OCI-LY7 (cell line): ENCODE results near the gene SKIL. TPM values are rescaled to one million over a fixed set of nuclear protein-coding genes. Genes with fewer than 3 reads are reported as not detected.

Source experiments
- BruUV-seq: library from RNA; stranded (reverse); fragments of 400-500 nt; replicated peaks from 2 replicates; lab custom pipeline; 2021; lab: Mats Ljungman, UMichigan
- CTCF ChIA-PET: fragments of 300-600 bp; sonication (Branson Sonifier 250); formaldehyde crosslinking; loops from one replicate; lab custom pipeline; 2022; ENCODE audit warnings: antibody characterized with exemption; ENCODE audit not compliant: unreplicated experiment; lab: Charles Lee
- POLR2A ChIA-PET: fragments of 300-600 bp; sonication (Branson Sonifier 250); formaldehyde crosslinking; loops from one replicate; lab custom pipeline; 2022; ENCODE audit warnings: antibody characterized with exemption; lab: Charles Lee
- DNase-seq: peaks from one replicate; pipeline ENCODE4 v3.0.0-alpha.2; 2015; ENCODE audit warnings: low spot score
- H2AFZ ChIP-seq: fragments of 200-600 bp; sonication (generic), shearing (Covaris generic); 2 replicates; pipeline ENCODE4 v1.6.1; 2014; ENCODE audit warnings: mild to moderate bottlenecking, antibody characterized with exemption, low read length, moderate library complexity
- H3K27ac ChIP-seq: fragments of 200-600 bp; sonication (generic); 2 replicates; pipeline ENCODE4 v1.5.1; 2014; ENCODE audit warnings: mixed run types, low read depth, mild to moderate bottlenecking, moderate library complexity, low read length, inconsistent platforms; ENCODE audit not compliant: poor library complexity, severe bottlenecking
- H3K36me3 ChIP-seq: fragments of 200-600 bp; sonication (generic); 2 replicates; pipeline ENCODE4 v1.6.1; 2014; ENCODE audit warnings: mild to moderate bottlenecking, antibody characterized with exemption, low read length, moderate library complexity, mixed read lengths; ENCODE audit not compliant: insufficient read depth
- H3K4me1 ChIP-seq: fragments of 200-600 bp; sonication (generic); 2 replicates; pipeline ENCODE4 v1.5.1; 2014; ENCODE audit warnings: mild to moderate bottlenecking, low read length; ENCODE audit not compliant: insufficient read depth, poor library complexity, severe bottlenecking
- H3K4me2 ChIP-seq: fragments of 200-600 bp; sonication (generic); 2 replicates; pipeline ENCODE4 v1.6.1; 2014; ENCODE audit warnings: mild to moderate bottlenecking, low read length
- H3K4me3 ChIP-seq: fragments of 200-600 bp; sonication (generic); 2 replicates; pipeline ENCODE4 v1.5.1; 2014; ENCODE audit warnings: mild to moderate bottlenecking, low read depth, low read length; ENCODE audit not compliant: poor library complexity, severe bottlenecking
- H3K79me2 ChIP-seq: fragments of 200-600 bp; sonication (generic); 2 replicates; pipeline ENCODE4 v1.6.1; 2016; ENCODE audit warnings: low read depth, mild to moderate bottlenecking, low read length, moderate library complexity, mixed read lengths; ENCODE audit not compliant: insufficient read depth
- H3K9me2 ChIP-seq: fragments of 200-600 bp; sonication (generic); 2 replicates; pipeline ENCODE4 v1.6.1; 2016; ENCODE audit warnings: mild to moderate bottlenecking, low read length, mixed read lengths; ENCODE audit not compliant: insufficient read depth
- H3K9me3 ChIP-seq: fragments of 200-600 bp; sonication (generic); 2 replicates; pipeline ENCODE4 v1.6.1; 2014; ENCODE audit warnings: mild to moderate bottlenecking, mixed run types, low read length, mixed read lengths
- H4K20me1 ChIP-seq: fragments of 200-600 bp; sonication (generic); 2 replicates; pipeline ENCODE4 v1.6.1; 2014; ENCODE audit warnings: mild to moderate bottlenecking, antibody characterized with exemption, low read length, moderate library complexity, mixed read lengths; ENCODE audit not compliant: insufficient read depth
- CTCF ChIP-seq: fragments of 200-600 bp; sonication (generic); conservative IDR thresholded peaks from 2 replicates; pipeline ENCODE4 v1.5.1; 2014; ENCODE audit warnings: mild to moderate bottlenecking, antibody characterized with exemption, low read length, moderate library complexity, mixed read lengths
- EZH2phosphoT487 ChIP-seq: fragments of 200-600 bp; sonication (generic); IDR thresholded peaks from 2 replicates; pipeline ENCODE4 v1.6.1; 2018; ENCODE audit warnings: low read depth, borderline replicate concordance, mild to moderate bottlenecking, mixed run types, antibody characterized with exemption, low read length, moderate library complexity, mixed read lengths
- intact Hi-C: fragments of 100-400 bp; cut with micrococcal nuclease; formaldehyde crosslinking; loops from one replicate; pipeline ENCODE4 v1.10.0; 2022; ENCODE audit not compliant: unreplicated experiment
- total RNA-seq, 2 experiments: library from RNA; depleted of rRNA in 1 of 2; stranded (reverse); fragments of >200 nt in 1 of 2; shearing (Covaris generic) in 1 of 2; gene quantifications; 2 replicates each; pipeline ENCODE4 v1.2.3, GENCODE V29; 2014 to 2022

SKIL gene
- total RNA-seq, 2 experiments from 2014 or later: 60.9 to 86.3 TPM

GRCh38 chr3:170420307-170420821 is 62.8 kb downstream of the SKIL start:
- Histone ChIP-seq H3K36me3 (no peaks in the 10 kb centered on the region), H4K20me1 (no peaks in the 10 kb centered on the region), H3K4me2 (no peak overlapping the region), H3K27ac (no peak overlapping the region), H3K79me2 (no peaks in the 10 kb centered on the region), H3K4me1 (no peaks in the 10 kb centered on the region), H2AFZ (no peak overlapping the region), H3K4me3 (no peak overlapping the region), H3K9me2 (no peaks in the 10 kb centered on the region), H3K9me3 (no peaks in the 10 kb centered on the region)
- DNase-seq: no peak
- intact Hi-C loops: no loop called here
- BruUV-seq: no TSS peak
- TF ChIP-seq EZH2phosphoT487 (no peak), CTCF (no peak)
- POLR2A ChIA-PET: no interaction called here
- CTCF ChIA-PET: no interaction called here

- Histone ChIP-seq H4K20me1 (no peaks in the 10 kb centered on the region), H3K4me3 (no peak overlapping the region), H3K9me3 (no peaks in the 10 kb centered on the region), H3K27ac (no peak overlapping the region), H3K4me1 (no peaks in the 10 kb centered on the region), H3K9me2 (no peaks in the 10 kb centered on the region), H3K4me2 (no peak overlapping the region), H2AFZ (no peak overlapping the region), H3K36me3 (no peaks in the 10 kb centered on the region), H3K79me2 (no peaks in the 10 kb centered on the region)
- no TSS peak for BruUV-seq
- ChIA-PET CTCF (no interaction called here), POLR2A (no interaction called here)
- intact Hi-C loops: no loop called here
- DNase-seq: no peak
- no peak for TF ChIP-seq EZH2phosphoT487
- TF ChIP-seq CTCF: no peak
Measured at GRCh38 chr3:170421111-170421641, 63.7 kb downstream of the SKIL start.

- H3K27ac ChIP-seq: no peak overlapping the region
- H3K4me2 ChIP-seq: no peak overlapping the region
- H2AFZ ChIP-seq: no peak overlapping the region
- no TSS peak for BruUV-seq
- POLR2A ChIA-PET: no interaction called here
- H3K9me3 ChIP-seq: no peaks in the 10 kb centered on the region
- no peaks in the 10 kb centered on the region for H3K4me1 ChIP-seq
- no peaks in the 10 kb centered on the region for H4K20me1 ChIP-seq
- no peak overlapping the region for H3K4me3 ChIP-seq
- DNase-seq: no peak
- no peaks in the 10 kb centered on the region for H3K79me2 ChIP-seq
- CTCF ChIA-PET: no interaction called here
- no peaks in the 10 kb centered on the region for H3K36me3 ChIP-seq
- no peaks in the 10 kb centered on the region for H3K9me2 ChIP-seq
- intact Hi-C loops: no loop called here
- no peak for TF ChIP-seq EZH2phosphoT487
- no peak for TF ChIP-seq CTCF
Measured at GRCh38 chr3:170421758-170422157, 64.2 kb downstream of the SKIL start.
